Posterior cingulate gyrus (tissue), 11 donors: ENCODE data around the gene MVB12B.

Source experiments
- DNase-seq, 10 donors: peaks; one replicate each; pipeline versions ENCODE4 v3.0.0 to v3.0.0-alpha.2; 2020 to 2021; ENCODE audit warnings: mixed read lengths in 3 of 10
- intact Hi-C: fragments of 100-400 bp; cut with DNase I; formaldehyde crosslinking; loops from one replicate; pipeline ENCODE4 v1.15.1; 2023

MVB12B gene

GRCh38 chr9:126437268-126437666, 110.6 kb downstream of the MVB12B start:
- intact Hi-C loops = no loop called here

DNA sequence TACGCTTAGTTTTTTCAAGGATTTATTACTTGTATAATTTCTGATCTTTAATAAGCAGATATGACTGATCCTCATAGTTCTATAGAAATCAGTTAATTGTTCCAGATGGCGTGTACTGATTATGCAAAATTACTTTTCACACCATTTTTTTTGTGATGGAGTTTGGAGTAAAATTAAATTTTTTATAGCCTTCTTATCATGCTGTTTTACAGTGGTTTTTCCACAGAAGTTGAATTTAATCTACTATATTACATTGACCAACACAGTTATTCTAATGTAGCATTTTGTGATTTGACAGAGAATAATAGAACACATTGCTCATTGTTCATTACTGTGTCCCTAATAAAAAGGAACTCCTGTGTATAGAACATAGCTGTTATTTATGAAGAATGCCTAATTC, 111.1 kb downstream of the MVB12B start:
- no peak for DNase-seq
- intact Hi-C loops = no loop called here

More at GRCh38 chr9:126437268-126437666, 110.6 kb downstream of the MVB12B start:
- DNase-seq = no peak

- peak in 1 of 10 donors; percentile 77 for DNase-seq
- intact Hi-C loops = no loop called here
Observed at GRCh38 chr9:126438741-126439401, 112.2 kb downstream of the MVB12B start.

- intact Hi-C loops = no loop called here
- DNase-seq = no peak
Observed at GRCh38 chr9:126439402-126439765, 112.8 kb downstream of the MVB12B start.

DNA sequence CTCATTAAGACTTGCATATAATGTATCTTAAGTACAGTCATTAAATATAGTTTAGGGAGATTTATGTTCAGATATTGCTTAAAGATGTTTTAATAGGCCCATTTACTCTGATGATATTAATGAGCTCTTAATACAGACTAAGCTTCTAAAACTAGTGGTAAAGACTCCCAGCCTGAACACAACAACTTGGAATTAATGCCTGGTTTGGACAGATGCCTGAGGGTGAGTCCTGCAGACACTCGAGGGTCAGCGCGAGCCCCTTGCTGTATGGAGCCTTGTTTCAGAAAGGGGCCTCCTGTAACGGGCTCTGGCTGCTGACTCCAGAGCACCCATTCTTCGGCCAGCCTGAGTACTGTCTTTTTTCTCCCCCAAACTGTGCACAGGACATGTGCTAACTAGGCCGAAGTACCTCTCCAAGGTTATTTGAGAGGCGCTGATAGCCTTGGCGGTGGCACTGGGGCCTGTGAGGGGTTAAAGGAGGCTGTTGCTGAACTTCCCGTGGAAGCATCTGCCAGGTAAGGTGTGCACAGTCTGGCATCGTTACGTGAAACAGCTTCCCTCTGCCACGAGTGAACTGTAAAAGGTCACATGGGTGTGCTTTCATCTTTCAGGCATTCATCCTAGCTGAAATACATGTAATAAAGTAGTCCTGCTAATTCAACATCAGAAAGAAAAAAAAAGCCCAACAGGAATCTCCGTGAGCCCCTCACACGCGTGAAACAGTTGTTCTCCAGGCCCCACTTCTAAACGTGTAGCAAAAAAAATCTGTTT, 113.4 kb downstream of the MVB12B start:
- intact Hi-C loops = no loop called here
- peak in 1 of 10 donors; percentile 53 for DNase-seq

DNA sequence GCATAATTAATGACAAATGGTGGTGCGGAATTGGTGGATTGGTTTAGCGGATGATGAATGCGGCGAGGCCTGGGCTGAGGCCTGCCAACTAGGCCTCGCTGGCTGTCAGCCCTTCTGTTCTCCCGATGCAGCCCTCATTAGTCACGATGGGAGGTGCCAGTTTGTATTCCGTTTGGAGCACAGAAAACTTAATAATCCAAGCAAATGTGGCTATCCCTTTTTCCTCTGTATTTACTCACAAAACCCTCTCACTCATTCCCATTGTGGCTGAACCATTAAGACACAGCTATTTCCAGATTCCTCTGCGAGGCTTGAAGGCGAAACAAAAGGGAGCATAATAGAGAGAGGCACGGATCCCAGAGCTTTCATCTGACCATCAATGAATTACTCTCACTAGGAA, 114.3 kb downstream of the MVB12B start:
- intact Hi-C loops = no loop called here
- DNase-seq = peak in 8 of 10 donors; percentile 40 to 91 (median 60)

DNA sequence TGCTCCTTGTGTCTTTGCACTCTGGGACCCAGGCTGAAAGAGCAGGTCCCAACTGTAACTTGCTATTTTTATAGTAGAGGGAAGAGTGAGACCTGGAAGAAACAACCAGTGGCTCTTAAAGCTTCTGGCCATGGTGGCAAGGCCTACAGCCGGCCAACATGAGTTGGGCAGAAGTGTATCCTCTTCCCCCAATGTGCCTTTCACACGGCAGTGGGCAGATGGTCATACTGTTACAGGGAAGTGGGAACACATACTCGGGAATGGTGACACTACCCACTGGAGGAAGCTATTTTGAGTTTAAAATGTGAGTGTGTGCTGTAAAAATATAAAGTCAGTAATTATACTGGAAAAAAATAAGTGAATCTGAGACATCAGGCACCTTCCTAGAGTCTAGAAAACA, 116.0 kb downstream of the MVB12B start:
- intact Hi-C loops = no loop called here
- DNase-seq = peak in 1 of 10 donors; percentile 78

DNA sequence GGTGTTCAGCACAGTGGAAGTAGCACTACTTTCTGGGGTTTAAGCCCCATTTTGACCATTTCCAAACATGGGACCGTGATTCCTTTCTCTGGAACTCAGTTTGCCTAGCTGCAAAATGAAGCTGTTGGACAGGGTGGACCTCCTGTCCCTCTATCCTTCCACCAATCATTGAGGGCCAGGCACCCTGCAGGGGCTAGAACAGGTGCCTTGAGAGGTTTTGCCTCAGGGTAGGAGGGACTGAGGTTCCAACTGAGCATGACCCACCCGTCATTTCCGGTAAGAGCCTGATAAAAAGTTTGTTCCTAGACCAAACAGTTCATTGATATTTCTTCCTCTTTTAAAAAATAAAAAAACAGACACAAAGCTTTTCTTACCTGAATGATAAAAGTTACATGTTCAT, 116.5 kb downstream of the MVB12B start:
- intact Hi-C loops = no loop called here
- no peak for DNase-seq

- intact Hi-C loops = no loop called here
- peak in 1 of 10 donors; percentile 24 for DNase-seq
Observed at GRCh38 chr9:126448136-126448535, 121.5 kb downstream of the MVB12B start.

DNA sequence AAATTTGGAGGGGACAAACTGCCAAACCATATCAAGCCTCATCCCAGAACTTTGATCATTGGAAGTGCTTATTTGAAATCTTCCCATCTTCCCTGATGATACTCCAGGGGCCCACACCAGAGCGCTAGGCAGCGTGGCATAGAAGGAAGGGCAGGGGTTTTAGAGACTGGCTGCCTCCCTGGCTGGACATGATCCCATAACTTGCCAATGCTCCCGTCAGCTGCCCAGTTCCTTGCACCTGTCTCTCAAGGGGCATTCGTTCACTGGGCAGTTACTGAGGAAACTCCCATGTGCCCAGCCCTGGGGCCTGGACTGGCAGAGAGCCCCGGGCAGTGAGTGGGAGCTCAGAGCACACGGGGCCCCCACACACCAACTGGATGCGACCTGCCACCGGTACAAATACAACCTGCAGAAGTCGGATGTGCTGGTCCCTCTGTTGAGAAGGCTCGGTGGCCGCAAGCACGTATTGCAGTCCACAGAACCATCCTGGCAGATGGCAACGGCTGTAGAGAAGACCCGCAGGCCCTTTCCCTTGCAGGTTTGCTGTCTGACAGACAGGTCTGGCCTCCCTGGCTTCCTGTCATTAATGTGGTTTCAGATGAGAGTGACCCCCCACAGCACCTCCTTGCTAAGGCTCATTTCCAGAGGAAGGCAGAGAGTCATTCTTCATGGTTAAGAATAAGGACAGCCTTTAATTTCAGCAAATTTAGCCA, 122.4 kb downstream of the MVB12B start:
- intact Hi-C loops = no loop called here

GRCh38 chr9:126449725-126450667, 123.4 kb downstream of the MVB12B start:
- intact Hi-C loops = no loop called here
- DNase-seq = peak in 1 of 10 donors; percentile 68

More for the DNA sequence above, 122.4 kb downstream of the MVB12B start:
- DNase-seq = peak in 1 of 10 donors; percentile 50

GRCh38 chr9:126450668-126451205, 124.1 kb downstream of the MVB12B start:
- intact Hi-C loops = no loop called here

DNA sequence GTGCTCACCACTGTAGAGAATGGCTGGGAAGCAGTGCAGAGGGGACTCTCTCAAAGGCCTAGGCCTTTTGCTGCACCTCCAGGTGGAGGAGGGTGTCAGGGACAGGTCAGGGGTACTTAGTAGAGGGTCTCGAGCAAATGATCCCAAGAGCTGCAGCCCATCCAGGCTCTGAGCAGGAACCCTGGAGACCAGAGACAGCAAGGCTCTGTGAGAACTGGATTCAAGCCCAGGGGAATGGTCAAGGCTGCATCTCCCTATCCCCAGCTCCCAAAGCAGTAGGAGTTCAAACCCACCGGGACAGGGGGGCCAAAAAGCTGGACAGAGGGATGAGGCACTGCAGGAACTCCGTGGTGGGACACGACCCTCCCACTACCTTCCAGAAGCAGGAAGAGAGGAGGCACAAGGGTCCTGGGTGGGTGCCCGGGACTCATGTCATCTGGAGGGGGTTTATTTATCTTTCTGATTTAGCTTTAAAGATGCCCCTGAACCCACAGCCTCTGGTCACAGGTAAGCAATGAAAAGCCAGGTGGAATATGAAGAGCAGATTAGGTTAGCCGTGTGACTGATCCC, 124.8 kb downstream of the MVB12B start:
- DNase-seq = peak in 1 of 10 donors; percentile 55
- intact Hi-C loops = no loop called here

More at GRCh38 chr9:126450668-126451205, 124.1 kb downstream of the MVB12B start:
- peak in 1 of 10 donors; percentile 75 for DNase-seq

GRCh38 chr9:126452106-126452505, 125.5 kb downstream of the MVB12B start:
- peak in 1 of 10 donors; percentile 79 for DNase-seq
- intact Hi-C loops = no loop called here

GRCh38 chr9:126453156-126453963, 126.7 kb downstream of the MVB12B start:
- intact Hi-C loops = no loop called here
- DNase-seq = peak in 2 of 10 donors; percentile 20 to 21

DNA sequence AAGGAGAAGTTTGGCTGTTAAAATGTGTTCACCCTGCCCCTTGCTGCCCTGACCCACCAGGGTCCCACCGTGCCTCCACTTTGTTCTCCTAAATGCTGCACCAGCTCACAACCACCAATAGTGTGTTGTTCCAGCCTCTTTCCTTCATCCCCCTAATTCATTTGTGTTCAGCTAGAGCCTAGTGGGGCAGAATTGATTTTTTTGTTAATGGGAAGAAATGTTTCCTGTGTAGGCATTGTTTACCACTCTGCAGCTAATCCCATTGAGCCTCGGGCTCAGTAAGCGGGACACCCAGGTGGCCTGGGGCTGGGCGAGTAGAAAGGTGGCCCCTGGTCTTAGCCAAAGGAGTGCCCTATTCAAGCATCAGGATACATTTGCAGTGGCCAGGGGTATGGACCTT, 127.6 kb downstream of the MVB12B start:
- peak in 2 of 10 donors; percentile 8 to 16 for DNase-seq
- intact Hi-C loops = no loop called here

DNA sequence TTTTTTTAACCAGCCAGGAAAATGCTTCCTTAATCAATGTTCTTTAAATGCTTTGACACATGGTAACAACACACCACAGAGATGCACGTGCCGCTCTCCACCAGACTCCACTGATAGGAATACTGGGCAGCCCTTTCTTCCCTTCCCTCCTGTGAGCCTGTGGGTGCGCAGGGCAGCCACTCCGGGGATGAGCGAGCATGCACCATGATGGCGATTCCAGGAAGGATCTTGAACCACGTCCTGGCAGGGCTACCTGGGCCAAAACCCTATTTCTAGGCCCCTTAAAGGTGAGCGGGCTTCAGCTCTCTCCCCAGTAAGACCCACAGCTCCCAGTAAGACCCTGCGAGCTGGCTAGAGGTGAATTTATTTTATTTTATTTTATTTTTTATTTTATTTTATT, 128.2 kb downstream of the MVB12B start:
- intact Hi-C loops = no loop called here
- peak in 2 of 10 donors; percentile 32 to 47 for DNase-seq

DNA sequence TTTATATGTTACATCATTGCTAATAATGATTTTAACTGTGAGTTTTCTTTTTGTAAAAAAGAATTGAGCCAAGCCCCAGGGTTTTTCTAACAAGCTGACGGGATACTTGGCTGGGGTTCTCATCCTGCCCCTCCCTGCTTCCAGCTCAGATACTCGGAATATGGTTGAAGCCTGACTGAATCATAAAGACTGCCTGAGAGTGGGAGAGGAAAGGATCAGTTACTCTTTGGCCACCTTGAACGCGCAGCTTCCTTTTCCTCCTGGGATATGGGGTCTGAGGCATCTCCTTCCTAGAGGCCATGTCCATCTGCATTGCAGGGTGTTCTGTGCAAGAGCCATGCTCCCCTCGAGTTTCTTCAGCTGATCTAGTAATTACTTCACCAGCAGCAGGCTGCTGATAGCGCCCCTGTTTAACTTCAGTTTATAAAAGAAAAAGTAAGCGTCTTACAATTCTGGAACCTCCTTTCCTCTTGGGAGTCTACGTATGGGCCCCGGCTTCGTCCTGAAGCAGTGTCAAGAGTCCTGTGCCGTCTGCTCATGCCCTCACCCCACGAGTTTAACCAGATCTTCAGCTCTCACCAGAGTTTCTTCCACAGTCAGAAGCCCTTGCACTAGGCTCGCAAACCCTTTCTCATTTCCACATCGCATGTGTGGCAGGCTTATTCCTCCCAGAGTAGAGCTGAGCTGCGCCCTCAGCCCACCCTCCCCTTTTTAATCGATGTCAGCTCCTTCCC, 130.0 kb downstream of the MVB12B start:
- DNase-seq = peak in 2 of 10 donors; percentile 5 to 41
- intact Hi-C loops = no loop called here
